NCI-H128 (cell line): ENCODE measurements around the gene GIPC3.
"Not testable (repeated sequence)": the region's sequence is repeated elsewhere in the genome, so short reads cannot be mapped to it uniquely, and the experiment has no call there.

ENCODE experiments used
- DNase-seq: peaks from one replicate; lab custom pipeline; 2025; ENCODE audit not compliant: unreplicated experiment; lab: John Stamatoyannopoulos, UW

GIPC3 gene

DNA sequence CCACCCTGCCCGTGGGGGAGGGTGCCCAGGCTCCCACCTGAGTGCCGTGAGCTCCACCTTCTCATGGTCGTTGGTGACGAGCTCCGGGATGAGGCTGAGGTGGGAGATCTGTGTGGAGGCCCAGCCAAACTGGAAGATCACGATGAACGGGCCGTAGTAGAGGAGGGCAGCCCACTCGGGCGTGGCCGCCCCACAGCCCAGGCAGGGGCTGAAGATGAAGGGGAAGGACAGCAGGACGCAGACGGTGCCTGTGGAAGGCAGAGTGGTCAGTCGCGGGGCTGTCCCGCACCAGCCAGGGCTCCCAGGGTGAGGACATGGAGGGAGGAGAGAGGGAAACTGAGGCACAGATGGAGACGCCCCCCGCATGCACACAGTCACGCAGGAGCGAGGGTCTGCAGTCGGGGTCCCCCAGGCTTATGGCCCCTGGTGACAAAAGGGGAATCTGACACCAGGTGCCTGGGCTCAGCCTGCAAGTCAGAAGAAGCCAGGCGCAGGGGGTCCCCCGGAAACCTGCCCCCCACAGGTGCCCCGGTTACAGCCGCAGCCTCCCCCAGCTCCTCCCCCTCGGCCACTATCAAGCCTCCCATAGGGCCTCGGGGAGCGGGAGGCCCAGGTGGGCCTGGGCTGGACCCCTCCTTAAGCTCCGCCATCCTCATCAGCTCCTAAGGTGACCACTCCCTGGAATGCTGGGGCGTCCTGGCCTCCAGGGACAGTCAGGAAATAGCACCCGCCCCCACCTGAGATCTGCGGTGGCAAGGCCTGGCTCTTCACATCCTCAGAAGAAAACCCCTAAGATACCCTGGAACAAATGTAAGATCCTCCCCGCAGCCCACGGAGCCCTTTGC, 34.1 kb upstream of the GIPC3 start:
- no peak for DNase-seq

- DNase-seq: no peak
These were observed 33.5 kb upstream of the GIPC3 start for GRCh38 chr19:3551792-3552095.

DNA sequence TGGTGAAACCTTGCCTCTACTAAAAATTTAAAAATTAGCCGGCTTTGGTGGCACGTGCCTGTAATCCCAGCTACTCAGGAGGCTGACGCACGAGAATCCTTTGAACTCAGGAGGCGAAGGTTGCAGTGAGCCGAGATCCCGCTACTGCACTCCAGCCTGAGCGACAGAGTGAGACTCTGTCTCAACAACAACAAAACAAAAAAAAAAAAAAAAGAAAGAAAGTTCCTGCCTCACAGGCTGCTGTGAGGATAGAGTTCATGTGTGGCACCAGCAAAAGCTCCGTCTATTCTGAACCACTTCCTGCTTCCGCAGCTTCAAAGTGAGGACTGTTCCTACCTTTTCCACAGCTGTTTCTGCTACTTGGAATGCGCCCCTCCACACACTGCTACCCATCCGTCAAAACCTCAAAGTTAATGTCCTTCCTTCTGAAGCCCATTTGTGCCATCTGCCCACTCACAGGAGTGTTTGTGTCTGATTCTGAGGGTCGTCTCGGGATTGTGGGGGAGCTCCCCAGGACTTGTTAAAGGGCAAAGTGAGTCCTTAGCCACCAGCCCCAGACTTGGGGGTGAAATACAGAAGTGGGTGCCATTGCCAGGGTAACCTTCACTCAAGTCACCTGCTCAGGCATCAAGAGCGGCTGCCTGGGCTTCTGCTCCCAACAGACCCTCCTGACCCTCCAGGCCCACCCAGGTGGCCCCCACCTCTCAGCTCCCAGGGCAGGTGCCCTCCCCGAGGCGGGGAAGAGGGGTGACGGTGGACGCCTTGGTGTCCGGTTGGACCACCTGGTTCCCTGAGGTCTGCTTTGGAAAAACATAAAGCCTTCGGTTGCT, 30.8 kb upstream of the GIPC3 start:
- DNase-seq: no peak

- DNase-seq: no peak
These were observed 29.4 kb upstream of the GIPC3 start for GRCh38 chr19:3555653-3556422.

- no peak for DNase-seq
These were observed 28.8 kb upstream of the GIPC3 start for GRCh38 chr19:3556423-3556977.

DNA sequence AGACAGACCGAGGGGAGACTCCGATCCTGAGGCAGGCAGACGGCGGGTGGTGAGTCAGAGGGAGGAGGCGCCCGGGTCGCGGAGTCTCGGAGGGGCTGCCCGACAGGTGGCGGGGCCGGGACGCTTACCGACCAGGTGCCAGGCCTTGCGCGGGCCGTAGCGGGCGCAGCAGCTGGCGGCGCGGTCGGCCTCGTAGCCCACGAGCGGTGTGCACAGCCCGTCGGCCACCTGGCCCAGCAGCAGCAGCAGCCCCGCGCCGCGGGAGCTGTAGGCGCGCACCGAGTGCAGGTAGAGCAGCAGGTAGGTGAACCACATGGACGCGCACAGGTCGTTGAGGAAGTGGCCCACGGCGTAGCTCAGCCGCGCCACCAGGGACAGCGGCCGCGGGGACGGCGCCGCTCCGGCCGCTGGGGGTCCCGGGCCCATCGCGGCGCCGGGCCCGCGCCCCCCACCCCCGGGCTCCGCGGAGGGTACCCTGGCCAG, 28.3 kb upstream of the GIPC3 start:
- DNase-seq: peak; percentile 2

DNA sequence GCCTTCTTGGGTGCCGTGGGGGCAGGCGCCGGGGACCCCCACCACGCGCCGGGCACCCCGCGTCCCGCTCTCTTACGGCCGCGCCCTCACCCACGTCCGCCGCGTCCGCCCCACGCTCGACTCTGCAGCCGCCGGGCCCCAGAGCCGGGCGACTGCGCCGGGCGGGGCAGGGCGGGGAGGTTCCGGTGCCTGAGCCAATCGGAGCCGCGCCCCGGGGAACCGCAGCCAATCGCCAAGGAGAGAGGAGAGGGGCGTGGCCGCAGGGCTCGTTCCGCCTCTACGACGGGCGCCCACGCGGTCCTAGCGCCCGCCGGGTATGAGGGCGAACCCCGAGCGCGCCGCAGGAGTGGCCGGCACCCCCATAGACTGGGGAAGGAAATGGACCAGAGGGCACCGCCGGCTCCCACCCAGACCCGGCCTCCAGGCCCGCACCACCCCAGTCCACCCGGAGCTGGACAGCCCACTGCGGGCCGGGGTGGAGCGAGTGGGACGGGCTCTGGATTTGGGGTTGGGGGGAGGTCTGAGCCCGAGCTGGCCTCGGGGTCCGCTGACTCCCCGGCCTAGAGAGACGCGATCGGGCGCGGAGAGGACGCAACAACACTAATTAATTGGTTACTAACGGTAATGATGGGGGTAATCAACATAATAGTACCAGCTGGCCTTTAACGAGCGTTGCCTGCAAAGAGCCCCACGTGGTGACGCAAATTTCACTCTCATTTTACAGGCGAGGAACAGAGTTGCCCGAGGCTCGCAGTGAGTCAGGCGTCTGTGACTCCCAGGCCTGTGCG, 27.6 kb upstream of the GIPC3 start, which contains the start of gene MFSD12:
Gene MFSD12 (minus strand): TSS at position 126 of the 788 bp plus-strand sequence. CDS start 183 bp downstream, outside the sequence.
- peak; percentile 84 for DNase-seq

DNA sequence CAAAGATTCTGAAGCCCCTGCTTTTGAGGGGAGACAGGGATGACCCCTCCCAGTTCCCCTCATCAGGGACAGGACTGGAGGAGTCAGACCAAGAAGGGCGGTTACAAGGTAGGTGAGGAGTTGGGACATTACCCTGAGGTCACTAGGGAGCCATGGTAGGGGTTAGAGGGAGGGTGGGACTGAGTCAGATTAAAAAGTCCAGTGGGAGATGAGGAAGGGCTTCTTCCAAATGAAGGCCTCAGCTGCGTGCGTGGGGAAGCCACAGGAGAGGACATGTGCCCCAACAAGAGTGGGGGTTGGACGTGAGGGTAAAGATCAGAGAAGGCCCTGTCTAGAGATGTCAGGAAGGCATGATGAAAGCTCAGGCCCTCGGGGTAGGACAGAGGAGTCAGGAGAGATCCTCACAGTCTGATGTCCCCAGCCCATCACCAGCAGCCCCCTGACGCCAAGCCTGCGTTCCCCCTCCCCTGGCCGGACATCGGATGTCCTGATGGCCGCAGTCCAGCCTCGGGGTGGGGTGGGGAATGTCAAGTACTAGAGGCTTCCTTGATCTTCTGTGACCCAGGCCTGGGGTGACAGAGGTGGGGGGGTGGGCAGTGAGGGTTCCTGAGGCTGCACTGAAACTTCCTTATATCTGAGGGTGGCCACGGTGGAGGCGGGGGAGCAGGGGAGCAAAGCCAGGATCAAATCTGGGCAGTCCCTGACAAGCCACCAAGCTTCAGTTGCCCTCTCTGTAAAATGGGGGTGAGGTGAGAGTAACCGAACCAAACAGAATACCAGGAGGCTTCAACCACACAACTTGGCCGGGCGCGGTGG, 21.4 kb upstream of the GIPC3 start:
- no peak for DNase-seq

DNA sequence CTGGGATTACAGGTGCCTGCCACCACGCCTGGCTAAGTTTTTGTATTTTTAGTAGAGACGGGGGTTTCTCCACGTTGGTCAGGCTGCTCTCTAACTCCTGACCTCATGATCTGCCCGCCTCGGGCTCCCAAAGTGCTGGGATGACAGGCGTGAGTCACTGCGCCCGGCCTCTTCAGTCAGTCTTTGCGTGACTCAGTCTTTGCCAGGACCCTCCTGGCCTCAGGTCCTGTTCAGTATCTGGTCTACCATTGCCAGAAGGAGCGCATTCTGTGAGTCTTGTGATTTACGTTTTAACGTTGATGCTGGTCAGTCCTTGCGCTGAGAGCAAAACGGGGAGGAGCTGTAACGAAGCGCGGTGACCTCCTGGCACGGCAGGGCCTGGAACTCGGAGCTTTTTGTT, 20.1 kb upstream of the GIPC3 start:
- DNase-seq: no peak

GRCh38 chr19:3570042-3570441, 15.2 kb upstream of the GIPC3 start:
- not testable (repeated sequence) for DNase-seq

GRCh38 chr19:3570606-3571011, 14.7 kb upstream of the GIPC3 start:
- no peak for DNase-seq

DNA sequence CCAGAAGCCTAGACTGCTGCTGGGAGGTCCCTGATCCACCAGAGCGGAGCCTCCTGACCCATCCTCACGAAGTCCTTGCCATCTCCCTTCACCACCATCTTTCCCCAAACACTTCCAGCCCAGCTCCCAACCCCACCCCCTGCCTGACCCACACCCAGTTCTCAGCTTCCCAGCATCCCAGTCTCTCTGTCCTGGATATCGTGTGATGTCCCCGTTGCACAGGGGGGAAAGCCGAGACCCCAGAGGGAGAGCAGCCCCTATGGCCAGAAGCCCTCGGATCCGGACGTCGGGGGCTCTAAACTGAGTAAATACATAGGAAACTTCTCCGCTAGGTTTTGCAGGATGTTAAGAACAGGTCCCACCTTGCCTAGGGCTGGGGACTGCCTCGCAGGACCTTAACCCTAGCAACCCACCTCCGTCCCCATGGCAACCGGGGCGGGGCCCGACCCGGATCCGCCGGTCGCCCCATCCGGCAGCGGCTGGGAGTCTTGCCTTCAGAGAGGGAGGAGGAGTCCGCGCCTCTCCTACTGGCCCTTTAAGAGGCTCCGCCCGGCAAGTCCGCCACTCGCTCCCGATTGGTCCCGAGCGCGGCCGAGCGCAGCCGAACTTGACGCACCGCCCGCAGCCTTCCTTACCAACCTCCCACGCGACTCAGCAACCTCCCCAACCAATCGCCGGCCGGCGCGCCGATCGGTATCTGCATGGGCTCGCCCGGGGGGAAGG, 13.0 kb upstream of the GIPC3 start:
- peak; percentile 98 for DNase-seq

DNA sequence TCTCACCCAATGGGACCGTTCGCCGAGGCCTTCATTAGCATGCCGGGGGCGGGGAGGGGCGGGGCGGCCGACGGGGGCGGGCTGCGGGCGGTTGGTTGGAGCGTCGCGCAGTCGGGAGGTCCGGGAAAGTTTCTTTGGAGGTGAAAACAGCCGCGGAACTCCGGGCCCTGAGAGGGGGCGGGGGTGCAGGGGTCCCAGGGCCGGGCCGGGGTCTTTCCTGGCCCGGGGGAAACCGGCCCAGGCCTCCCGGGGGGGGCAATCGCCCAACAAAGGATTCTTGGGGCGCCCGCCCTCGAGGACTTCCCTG, 12.5 kb upstream of the GIPC3 start, which contains the start of gene HMG20B:
Gene HMG20B (plus strand): TSS at position 90 of the 307 bp plus-strand sequence. CDS start 366 bp downstream, outside the sequence.
- no peak for DNase-seq

DNA sequence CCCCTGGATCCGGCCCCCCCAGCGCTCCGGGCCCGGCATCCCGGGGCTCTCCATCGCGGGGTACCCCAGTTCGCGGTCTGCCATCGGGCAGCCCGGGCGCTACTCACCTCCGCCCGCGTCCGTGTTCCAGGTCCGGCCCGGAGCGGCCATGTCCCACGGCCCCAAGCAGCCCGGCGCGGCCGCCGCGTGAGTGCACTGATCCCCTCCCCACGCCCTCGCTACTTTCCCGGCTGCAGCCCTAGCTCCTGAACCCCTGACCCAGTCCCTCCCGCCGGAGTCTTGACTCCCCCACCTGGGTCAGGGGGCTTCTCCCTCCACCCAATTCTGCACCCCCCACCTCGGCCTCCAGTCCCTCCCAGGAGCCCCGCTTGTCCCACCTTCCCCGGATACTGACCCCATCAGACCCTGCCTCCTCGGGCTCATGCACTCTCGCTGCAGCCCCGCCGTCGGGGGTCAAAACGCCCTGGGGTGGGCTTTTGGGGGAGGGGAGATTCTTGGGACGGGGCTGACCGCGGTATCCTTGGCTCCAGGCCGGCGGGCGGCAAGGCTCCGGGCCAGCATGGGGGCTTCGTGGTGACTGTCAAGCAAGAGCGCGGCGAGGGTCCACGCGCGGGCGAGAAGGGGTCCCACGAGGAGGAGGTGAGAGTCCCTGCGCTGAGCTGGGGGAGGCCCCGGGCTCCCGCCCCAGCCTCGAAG, 12.0 kb upstream of the GIPC3 start:
- no peak for DNase-seq

GRCh38 chr19:3573858-3574637, 11.2 kb upstream of the GIPC3 start:
- DNase-seq: peak; percentile 49

DNA sequence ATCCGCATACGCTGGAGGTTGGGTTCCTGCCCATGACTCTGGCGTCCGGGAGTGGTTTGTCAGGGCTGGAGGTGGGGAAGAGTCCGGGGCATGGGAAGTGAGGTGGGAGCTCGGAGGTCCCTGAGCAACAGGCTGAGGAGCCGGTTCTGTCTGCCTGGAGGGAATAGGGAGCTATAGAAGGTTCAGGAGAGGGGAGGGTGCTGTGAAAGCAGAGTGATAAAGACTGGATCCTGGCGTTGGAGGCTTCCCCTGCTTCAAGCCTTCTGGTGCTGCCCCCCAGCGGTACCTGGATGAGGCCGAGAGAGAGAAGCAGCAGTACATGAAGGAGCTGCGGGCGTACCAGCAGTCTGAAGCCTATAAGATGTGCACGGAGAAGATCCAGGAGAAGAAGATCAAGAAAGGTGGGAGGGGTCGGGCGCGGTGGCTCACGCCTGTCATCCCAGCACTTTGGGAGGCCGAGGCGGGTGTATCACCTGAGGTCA, 10.0 kb upstream of the GIPC3 start:
- no peak for DNase-seq
